Neural progenitor cell (in vitro differentiated cells): ENCODE results near the gene DEFB129.

Experiments used
- CTCF ChIP-seq: fragments of 200-600 bp; sonication (generic); IDR thresholded peaks from 2 replicates; pipeline ENCODE4 v1.5.1; 2017; ENCODE audit warnings: antibody characterized with exemption, mild to moderate bottlenecking
- EZH2phosphoT487 ChIP-seq: fragments of 200-600 bp; sonication (generic); IDR thresholded peaks from 2 replicates; pipeline ENCODE4 v1.6.1; 2017; ENCODE audit warnings: antibody characterized with exemption

GRCh38 chr20:214383-214782 is 12.7 kb upstream of the DEFB129 start:
- TF ChIP-seq EZH2phosphoT487, result no peak
- TF ChIP-seq CTCF, result no peak
